A549 (cell line): ENCODE measurements around the gene INTS7.

Experiments used
- CBX2 ChIP-seq: fragments of 200-600 bp; sonication (generic); IDR thresholded peaks from 2 replicates; pipeline ENCODE4 v1.6.1; 2016; ENCODE audit warnings: low read depth, mild to moderate bottlenecking, borderline replicate concordance
- CBX8 ChIP-seq: fragments of 200-600 bp; sonication (generic); IDR thresholded peaks from 2 replicates; pipeline ENCODE4 v1.6.1; 2016
- CTCF ChIP-seq: fragments of >200 bp; sonication (Bioruptor Twin); formaldehyde crosslinking; IDR thresholded peaks from 3 replicates; pipeline ENCODE4 v1.5.1; 2016
- HDAC2 ChIP-seq: fragments of 200-600 bp; sonication (generic); IDR thresholded peaks from 2 replicates; pipeline ENCODE4 v1.6.1; 2016
- JUN ChIP-seq, 2 experiments: fragments of >200 bp; sonication (Bioruptor Twin); formaldehyde crosslinking; IDR thresholded peaks; 2 replicates in 1 of 2; 3 replicates in 1 of 2; pipeline ENCODE4 v1.6.1; 2016 to 2017
- MAX ChIP-seq: IDR thresholded peaks from 2 replicates; pipeline ENCODE4 v1.6.1; 2012
- MYC ChIP-seq: IDR thresholded peaks from 2 replicates; pipeline ENCODE4 v1.6.1; 2012; ENCODE audit warnings: mild to moderate bottlenecking, inconsistent platforms, low read length, improper control_type of control experiment, borderline replicate concordance
- POLR2A ChIP-seq: IDR thresholded peaks from 2 replicates; pipeline ENCODE4 v1.6.1; 2012; ENCODE audit warnings: mild to moderate bottlenecking, low read length
- ZFP36 ChIP-seq: fragments of 450-650 bp; IDR thresholded peaks from 2 replicates; pipeline ENCODE4 v1.6.1; 2014; ENCODE audit warnings: borderline replicate concordance; ENCODE audit not compliant: partially characterized antibody
- TF ChIP-seq, protein P1 (sequence below): fragments of 200-600 bp; sonication (generic); IDR thresholded peaks from 2 replicates; pipeline ENCODE4 v1.6.1; 2016; ENCODE audit warnings: antibody characterized with exemption, mild to moderate bottlenecking, moderate library complexity

DNA sequence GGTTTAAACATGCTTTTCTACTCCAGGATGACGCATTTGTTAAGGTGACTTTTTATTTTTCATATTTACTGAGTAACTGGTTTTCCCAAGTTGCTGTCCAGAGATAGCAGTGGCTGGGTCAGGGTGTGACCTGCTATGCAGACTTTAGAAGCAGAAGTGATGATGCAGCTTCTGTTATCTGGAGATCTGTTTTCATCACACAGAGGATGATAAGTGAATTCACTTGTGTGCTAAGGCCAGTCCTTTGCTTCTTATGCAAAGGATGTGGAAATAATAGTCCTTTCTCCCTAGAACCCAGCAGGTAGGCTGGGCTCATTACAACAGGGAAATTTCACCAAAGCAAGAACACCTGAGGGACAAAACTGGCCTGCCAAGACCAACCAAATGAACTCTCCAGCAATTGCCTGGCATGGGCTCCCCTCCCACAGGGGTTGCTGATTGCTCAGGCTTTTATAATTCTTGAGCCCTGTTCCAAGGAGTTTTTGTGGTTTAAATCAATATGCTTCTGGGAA is 107.0 kb downstream of the INTS7 start:
- TF ChIP-seq MAX (no peak), CTCF (no peak), HDAC2 (no peak), MYC (no peak), JUN (IDR thresholded peaks at IDR 0.05) (peak in 1 of 2 experiments; percentile 44; a peak in 1 of 5 replicates), POLR2A (no peak), CBX2 (no peak), ZFP36 (no peak), CBX8 (no peak)
- TF ChIP-seq, protein P1, sequence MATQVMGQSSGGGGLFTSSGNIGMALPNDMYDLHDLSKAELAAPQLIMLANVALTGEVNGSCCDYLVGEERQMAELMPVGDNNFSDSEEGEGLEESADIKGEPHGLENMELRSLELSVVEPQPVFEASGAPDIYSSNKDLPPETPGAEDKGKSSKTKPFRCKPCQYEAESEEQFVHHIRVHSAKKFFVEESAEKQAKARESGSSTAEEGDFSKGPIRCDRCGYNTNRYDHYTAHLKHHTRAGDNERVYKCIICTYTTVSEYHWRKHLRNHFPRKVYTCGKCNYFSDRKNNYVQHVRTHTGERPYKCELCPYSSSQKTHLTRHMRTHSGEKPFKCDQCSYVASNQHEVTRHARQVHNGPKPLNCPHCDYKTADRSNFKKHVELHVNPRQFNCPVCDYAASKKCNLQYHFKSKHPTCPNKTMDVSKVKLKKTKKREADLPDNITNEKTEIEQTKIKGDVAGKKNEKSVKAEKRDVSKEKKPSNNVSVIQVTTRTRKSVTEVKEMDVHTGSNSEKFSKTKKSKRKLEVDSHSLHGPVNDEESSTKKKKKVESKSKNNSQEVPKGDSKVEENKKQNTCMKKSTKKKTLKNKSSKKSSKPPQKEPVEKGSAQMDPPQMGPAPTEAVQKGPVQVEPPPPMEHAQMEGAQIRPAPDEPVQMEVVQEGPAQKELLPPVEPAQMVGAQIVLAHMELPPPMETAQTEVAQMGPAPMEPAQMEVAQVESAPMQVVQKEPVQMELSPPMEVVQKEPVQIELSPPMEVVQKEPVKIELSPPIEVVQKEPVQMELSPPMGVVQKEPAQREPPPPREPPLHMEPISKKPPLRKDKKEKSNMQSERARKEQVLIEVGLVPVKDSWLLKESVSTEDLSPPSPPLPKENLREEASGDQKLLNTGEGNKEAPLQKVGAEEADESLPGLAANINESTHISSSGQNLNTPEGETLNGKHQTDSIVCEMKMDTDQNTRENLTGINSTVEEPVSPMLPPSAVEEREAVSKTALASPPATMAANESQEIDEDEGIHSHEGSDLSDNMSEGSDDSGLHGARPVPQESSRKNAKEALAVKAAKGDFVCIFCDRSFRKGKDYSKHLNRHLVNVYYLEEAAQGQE = no peak
